Measurements from ENCODE around the gene DOK6.
A peak's percentile ranks its signal among the peaks of the same experiment; 100 is the strongest.
"Not testable (repeated sequence)": the region's sequence is repeated elsewhere in the genome, so short reads cannot be mapped to it uniquely, and the experiment has no call there.

The DOK6 gene

DNA sequence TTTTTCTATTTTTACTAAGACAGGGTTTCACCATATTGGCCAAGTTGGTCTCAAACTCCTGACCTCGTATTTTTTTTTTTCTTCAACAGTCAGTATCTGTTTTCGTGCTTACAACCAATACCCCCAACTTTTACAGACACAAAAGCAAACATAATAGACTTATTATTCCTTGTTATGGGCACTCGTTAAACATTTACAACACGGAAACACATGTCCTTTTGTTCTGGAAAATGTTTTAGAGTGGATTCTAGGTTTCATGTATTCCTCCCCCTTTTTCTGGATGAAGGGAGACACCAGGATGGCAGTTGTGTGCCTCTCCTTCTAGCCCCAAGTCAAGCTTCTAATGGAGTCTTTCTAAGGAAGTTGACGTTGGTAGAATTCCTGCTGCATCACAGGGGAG lies 458.2 kb downstream of the DOK6 start:
- H3K4me3 ChIP-seq (ENCODE audit: low read length), result no peak overlapping the region
- TF ChIP-seq, protein P1, sequence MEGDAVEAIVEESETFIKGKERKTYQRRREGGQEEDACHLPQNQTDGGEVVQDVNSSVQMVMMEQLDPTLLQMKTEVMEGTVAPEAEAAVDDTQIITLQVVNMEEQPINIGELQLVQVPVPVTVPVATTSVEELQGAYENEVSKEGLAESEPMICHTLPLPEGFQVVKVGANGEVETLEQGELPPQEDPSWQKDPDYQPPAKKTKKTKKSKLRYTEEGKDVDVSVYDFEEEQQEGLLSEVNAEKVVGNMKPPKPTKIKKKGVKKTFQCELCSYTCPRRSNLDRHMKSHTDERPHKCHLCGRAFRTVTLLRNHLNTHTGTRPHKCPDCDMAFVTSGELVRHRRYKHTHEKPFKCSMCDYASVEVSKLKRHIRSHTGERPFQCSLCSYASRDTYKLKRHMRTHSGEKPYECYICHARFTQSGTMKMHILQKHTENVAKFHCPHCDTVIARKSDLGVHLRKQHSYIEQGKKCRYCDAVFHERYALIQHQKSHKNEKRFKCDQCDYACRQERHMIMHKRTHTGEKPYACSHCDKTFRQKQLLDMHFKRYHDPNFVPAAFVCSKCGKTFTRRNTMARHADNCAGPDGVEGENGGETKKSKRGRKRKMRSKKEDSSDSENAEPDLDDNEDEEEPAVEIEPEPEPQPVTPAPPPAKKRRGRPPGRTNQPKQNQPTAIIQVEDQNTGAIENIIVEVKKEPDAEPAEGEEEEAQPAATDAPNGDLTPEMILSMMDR (IDR thresholded peaks at IDR 0.05; ENCODE audit: insufficient read depth, low read depth, low read length, missing control alignments), result no peak
- no peak for DNase-seq (ENCODE audit: low read depth)

GRCh38 chr18:69864802-69865201 lies 464.1 kb downstream of the DOK6 start:
- DNase-seq (ENCODE audit: low read depth), result peak; percentile 4

DNA sequence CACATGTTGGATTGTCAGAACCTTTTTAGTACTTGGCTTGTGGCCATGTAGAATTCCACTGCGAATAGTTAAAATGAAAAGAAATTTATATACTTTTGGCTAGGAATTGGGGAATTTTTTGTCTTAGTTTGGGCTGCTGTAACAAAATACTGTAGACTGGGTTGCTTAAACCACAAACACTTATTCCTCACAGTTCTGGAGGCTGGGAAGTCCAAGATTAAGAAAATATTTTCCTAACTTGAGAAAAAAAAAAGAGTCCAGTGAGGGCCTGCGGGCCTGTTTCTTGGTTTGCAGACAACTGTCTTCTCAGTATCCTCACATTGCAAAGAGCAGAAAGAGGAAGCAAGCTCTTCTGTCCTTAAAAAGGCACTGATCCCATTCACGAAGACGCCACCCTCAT lies 465.1 kb downstream of the DOK6 start:
- DNase-seq (ENCODE audit: low read depth), result no peak
- no peak overlapping the region for H3K4me3 ChIP-seq (ENCODE audit: low read length)
- TF ChIP-seq, protein P1 (IDR thresholded peaks at IDR 0.05; ENCODE audit: insufficient read depth, low read depth, low read length, missing control alignments), result no peak

More at GRCh38 chr18:69864802-69865201, 464.1 kb downstream of the DOK6 start:
- H3K4me3 ChIP-seq (ENCODE audit: low read length), result not testable (repeated sequence)

DNA sequence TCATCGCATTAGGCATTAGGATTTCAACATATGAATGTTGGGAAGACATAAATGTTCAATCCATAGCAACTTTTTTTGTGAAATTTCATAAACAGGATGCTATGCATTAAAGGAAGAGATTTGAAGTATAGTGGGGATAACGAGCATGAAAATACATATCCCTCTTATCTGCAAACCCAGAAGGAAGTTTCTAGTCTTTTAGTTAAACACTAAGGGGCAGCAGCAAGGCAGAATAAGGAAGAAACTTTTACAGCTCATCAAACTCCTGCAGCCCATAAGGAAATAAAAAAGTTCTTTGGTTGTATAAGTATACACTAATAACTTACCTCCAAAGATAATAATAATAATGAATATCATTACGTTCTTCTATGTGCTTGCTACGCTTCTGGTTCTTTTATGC lies 465.5 kb downstream of the DOK6 start:
- DNase-seq (ENCODE audit: low read depth), result no peak
- H3K4me3 ChIP-seq (ENCODE audit: low read length), result no peak overlapping the region
- TF ChIP-seq, protein P1 (IDR thresholded peaks at IDR 0.05; ENCODE audit: insufficient read depth, low read depth, low read length, missing control alignments), result no peak

DNA sequence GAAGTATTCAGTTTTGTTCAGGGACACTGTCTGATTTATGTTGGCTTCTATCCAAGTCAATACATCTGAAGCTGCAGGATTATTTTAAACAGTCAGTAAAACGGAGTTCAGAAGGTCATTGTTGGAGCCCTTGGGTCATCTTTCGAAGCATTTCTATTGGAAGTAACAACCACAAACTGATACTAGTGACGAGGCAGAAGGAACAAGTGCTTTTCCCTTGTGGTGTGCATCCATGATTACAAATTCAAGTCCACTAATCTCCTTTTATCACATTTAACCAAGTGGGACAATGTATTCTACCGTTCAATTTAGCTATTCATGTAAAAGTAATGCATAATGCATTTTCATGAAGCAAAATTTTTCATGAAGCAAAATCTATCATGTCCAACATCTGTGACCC lies 470.0 kb downstream of the DOK6 start:
- no peak overlapping the region for H3K4me3 ChIP-seq (ENCODE audit: low read length)
- no peak for DNase-seq (ENCODE audit: low read depth)
- TF ChIP-seq, protein P1 (IDR thresholded peaks at IDR 0.05; ENCODE audit: insufficient read depth, low read depth, low read length, missing control alignments), result no peak

DNA sequence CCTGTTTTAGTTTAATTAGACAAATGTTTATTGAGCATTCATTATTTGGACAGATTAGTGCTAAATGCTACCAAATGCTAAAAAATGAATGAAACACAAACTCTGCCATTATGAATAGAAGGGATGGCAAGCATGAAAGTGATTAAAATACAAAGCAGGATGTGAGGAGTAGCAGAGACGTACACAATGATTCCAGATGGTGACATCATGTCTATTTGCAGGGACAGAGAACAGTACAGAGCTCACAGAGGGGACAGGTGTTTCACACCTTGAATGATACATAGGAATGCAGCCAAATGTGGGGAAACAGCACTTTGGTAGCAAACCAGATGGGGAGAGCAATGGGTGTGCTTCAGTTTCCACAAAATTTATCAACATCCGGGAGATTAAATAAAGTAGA lies 470.7 kb downstream of the DOK6 start:
- TF ChIP-seq, protein P1 (IDR thresholded peaks at IDR 0.05; ENCODE audit: insufficient read depth, low read depth, low read length, missing control alignments), result no peak

DNA sequence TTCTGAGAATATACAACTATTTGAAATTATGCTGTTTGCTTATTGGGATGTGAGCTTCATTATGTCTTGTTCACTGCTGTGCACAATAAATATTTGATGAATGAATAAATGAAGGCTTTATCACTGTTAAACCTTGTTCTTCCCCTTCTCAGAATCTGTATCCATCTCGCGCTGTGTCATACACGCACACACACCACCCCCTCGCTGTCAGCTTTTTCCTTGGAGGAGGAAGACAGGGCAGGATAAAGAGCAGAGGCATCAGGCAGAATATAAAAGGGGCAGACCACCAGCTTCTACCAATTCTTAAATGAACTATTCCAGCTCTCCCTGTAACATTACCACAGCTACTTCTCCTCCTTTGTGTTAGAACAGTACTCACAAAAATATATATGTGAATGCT lies 472.0 kb downstream of the DOK6 start:
- no peak overlapping the region for H3K4me3 ChIP-seq (ENCODE audit: low read length)
- TF ChIP-seq, protein P1 (IDR thresholded peaks at IDR 0.05; ENCODE audit: insufficient read depth, low read depth, low read length, missing control alignments), result no peak
- DNase-seq (ENCODE audit: low read depth), result no peak

More for the DNA sequence above, 470.7 kb downstream of the DOK6 start:
- H3K4me3 ChIP-seq (ENCODE audit: low read length), result no peak overlapping the region
- no peak for DNase-seq (ENCODE audit: low read depth)

Measured in epithelial cell of esophagus (primary cell).